Measurements from ENCODE around the gene SORL1-AS1.
"Not testable (repeated sequence)": the region's sequence is repeated elsewhere in the genome, so short reads cannot be mapped to it uniquely, and the experiment has no call there.

Gene SORL1-AS1

DNA sequence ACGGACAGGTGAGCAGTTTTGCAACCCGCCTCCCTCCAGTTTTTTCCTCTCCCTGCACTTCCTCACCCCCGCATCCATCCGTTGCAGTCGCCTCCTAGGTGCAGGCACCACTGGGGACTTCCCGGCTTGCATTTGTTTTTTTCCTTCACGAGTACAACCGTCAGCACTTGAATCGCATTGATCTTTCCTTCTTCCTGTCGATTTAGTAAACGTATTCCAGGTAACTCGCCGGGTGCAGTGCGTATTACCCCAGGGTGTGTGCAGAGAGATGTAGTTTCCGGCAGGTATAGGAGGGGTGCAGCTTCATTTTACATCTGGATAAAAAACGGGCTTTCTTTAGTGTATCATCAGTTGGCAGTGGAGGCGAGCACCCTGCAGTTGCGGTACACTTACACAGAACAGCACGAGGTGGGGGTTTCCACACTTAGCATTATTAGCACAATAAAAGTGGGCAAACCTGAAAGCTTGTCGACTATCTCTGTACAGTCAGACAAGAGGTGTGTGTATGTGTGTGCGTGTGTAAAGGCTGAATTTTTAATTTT is at the start of gene SORL1-AS1:
TSS of gene SORL1-AS1 (minus strand) at position 359 of the 542 bp plus-strand sequence.
- DNase-seq, result no peak

DNA sequence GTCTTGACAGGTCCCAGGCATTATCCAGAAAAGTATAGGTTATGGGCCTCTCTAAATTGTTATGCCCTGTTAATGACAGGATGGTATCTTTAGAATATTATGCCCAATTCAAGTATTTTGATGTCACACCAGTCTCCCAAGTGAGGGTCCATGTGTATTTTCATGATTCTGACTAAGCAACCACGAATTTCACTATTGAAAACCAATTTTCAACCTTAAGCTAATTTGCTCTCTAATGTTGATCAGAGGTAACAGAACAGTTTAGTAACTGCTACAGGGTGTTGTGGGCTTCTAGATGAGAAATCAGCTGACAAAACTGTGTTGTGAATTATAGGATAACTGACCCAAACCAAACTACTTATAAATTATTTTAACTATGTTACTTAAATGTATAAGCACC is 48.0 kb upstream of the SORL1-AS1 start:
- no peak for DNase-seq

DNA sequence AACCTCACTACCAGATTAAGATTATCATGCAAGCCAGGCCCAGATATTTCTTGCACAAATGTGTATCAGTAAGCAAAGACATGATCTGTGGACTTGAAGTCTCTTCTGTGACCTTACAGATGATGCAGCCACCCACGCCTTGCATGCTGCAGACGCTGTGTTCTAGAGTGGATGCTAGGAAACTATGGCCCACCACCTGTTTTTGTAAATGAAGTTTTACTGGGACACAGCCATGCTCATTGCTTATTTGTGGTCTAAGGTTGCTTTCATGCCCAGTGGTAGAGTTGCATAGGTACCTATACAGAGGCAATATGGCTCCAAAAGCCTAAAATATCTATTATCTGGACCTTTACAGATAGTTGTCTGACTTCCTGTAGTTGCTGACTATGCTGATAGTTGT is 47.5 kb upstream of the SORL1-AS1 start:
- no peak for DNase-seq

DNA sequence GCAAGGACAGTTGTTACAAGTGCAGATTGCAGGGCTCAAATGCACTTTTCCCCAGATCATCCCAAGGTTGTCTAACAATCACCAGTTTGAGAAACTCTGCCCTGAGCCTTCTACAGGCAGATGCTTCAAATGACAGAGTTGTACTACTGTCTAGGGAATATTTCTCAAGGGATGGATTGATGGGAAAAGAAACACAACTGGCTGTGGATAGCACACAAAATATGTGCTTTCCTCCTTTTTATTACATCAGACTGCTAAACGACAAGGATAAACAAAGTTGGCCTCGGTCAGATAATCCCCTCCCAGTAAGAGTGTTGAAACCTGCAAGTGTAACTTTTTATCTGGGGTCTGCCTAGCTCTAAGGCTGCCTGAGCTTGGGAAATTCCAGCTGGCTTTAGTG is 46.6 kb upstream of the SORL1-AS1 start:
- no peak for DNase-seq

DNA sequence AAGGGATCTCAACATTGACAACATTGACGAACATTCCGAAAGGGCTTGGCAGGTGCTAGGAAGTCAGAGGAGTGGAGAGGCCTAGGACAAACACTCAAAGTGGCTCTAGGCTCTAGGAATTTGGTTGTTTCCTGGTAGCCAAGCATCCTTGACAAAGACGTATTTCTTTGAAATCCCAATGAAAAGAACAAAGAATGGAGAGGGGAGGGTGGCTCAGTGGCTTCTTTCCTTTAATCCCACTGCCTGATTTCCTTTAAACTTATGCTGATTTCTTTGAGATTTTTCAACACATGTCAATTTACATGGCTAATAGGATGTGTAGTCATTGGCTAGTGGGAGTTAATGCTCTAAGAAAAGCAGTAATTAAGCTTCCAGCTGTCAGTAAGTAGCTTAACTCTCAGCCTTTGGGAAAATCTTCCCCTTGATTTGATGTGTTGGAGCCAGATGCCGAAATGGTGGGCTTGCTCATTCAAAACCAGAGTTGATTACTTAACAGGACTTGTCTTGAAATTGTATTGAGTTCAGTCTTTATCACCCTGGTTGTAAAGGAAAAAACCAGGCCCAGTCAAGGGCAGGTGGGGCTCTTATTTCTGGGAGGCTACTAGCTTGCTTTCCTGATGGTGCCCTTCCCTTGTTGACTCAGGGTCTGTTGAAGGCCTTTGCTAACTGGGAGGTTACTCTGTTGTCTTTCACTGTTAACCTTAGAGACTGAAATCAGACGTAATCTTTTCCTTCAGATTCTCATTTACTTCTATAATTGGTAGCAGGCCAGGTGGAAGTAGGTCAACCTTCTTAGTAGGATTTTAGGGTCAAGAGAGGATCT is 44.6 kb upstream of the SORL1-AS1 start:
- DNase-seq, result no peak

DNA sequence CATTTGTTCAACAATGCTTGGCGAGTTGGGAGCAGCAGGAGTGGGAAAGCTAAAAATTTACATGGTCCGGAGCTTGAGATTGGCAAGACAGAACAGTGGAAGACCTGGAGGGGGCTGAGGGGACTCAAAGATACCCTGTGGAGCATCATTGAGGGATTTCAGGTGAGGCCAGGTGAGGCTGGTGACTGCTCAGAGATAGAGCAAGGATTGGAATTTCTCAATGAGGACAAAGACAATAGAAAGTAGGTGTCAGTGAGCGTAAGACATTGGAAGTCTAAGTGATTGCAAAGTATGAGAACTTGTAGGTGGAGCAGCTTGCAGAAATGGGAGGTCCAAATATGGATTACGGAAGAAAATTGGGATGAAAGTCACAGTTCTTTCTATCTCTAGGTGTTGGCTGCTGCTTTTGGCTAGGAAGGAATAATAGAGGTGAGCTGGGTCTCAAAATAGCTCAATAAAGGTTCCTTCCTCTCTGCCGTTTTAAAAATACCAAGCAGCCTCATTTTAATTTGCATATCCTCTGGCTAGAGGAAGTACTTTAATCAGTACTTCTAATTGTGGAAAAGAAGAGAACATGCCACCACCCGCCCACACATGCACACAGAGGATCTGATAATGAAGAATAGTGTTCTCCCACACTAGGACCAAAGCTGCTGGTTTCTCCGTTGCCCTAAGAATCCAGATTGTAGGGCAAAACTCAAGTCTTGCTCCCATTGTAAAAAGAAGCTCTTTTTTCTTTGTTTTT is 41.8 kb upstream of the SORL1-AS1 start:
- no peak for DNase-seq

DNA sequence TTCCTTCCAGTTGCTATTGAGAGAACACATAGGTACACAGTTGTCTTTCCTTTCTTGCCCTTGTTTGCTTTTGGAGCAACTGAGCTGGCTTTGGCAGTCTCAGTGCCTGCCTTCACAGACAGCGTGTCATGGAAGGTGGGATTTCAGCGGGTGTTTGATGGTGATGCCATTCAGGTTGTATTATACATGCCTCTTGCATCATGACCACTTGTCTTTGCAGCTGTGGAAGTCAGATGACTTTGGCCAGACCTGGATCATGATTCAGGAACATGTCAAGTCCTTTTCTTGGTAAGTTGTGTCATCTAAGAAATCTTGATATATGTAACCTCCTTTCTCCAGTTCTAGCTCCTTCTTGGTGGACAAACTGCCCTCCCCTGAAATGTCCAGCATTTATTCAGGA is 37.1 kb upstream of the SORL1-AS1 start:
- DNase-seq, result no peak

DNA sequence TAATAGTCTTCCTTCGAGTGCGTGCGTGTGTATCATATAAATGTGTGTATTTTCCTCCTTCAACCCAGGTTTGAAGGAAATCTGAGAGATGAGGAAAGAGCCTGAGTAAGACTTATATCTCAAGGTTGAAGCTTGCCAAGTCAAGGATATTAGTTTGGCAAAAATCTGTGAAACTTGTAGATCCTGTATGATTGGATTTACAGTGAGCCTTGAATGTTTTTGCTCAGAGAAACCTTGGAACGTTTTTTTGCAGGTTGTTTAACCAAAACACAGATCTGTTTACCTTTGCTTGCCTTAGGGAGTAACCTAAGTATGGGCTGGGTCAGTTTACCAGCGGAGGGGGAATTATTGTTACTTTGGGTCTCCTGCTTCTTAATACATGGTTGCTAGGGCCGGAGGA is 35.9 kb upstream of the SORL1-AS1 start:
- DNase-seq, result no peak

DNA sequence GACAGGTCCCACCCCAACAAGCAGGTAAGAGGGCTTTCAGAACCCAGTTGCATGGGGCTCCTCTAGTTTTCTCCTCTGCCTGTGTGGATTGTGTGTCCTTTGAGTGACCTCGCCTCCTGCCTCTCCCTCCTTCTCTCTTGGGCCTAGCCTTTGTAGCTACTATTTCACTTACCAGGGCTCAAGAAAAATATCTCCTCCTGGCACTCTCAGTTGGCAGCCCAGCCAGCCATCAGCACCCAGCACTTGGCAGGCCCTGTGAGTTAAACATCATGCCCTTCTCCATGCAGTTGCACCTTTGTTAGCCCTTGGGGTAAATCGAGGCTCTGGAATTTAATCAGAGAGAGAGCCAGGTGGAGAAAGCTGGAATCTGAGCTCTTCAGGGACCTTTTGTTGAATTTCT is 35.4 kb upstream of the SORL1-AS1 start:
- DNase-seq, result no peak

DNA sequence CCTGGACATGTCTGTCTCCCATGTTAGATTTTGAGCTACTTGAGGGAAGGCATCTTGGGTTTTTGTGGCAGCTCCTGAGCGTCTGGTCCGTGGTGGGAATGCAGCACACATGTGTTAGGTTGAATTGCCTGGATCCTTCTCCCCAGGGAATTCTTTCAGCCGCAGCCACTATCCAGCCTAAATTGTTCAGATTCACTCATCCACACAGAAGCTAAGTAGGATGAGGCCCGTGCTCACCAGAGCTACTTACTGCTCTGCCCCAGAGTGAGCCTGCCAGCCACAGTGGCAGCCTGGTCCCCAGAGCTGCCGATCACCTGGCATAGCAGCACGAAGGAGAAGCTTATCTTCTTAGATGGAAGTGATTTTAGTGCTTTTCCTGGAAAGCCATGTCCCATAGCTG is 34.4 kb upstream of the SORL1-AS1 start:
- DNase-seq, result no peak

DNA sequence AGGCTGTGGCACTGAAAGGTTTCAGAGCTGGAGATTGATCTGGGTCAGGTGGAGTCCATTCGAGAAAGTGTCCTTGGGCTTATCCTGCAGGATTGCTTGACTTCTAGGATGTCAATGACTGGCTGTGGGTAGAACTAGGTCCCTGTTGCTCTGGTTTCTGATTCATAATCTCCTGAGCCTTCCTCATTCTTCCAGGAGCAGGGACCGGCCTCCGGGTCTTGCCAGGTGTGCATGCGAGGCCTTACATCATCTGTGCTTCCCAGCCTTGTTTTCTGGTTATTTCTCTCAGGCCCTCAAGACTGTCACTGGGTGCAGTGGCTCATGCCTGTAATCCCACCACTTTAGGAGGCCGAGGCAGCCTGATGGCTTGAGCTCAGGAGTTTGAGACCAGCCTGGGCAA is 33.3 kb upstream of the SORL1-AS1 start:
- DNase-seq, result no peak

DNA sequence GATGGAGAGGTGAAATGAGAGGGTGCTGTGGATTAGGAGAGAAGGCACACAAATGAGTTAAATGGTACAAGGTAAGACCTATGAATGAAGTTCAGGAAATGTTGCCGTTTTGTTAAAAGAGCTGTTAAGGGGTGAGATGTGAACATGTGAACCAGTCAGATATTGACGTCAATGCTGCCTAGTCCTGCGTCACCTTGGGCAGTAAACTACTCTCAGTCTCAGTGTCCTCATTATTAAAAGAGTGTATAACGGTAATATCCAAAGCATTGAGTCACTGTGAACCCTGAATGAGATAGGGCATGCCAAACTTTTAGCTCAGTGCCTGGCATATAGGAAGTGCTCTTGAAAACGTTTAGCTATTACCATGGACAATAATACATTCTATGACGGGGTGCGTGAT is 32.4 kb upstream of the SORL1-AS1 start:
- DNase-seq, result no peak

DNA sequence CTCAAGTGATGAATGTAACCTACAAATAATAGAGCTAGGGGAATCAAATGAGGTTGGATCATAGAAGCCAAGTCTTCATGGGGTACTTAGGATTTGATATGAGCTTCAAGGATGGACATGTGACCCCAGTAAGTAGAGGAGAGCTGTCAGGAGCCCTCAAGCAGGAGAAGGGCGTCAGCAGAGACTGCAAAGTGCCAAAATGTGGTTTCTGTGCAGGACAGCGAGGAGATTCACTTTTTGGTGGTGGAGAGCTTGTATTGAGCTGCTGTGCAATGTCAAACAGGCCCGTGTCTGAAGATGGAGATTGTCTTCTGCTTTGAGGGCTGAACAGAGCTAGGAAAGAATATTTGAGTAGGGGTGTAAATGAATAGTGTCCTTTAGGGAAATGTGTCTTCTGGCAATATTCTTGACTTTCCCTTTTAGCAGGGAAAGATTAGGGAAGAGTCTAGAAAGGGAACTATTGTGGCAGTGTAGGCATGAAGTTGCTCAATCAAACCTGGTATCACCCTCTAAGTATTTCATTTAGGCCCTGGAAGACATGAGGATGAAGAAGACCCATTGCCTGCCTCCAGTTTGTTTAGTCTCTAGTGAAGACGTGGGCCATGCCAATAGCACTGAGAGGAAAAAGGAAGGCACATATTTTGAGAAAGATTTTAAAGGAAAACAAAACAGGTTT is 31.2 kb upstream of the SORL1-AS1 start:
- DNase-seq, result no peak

DNA sequence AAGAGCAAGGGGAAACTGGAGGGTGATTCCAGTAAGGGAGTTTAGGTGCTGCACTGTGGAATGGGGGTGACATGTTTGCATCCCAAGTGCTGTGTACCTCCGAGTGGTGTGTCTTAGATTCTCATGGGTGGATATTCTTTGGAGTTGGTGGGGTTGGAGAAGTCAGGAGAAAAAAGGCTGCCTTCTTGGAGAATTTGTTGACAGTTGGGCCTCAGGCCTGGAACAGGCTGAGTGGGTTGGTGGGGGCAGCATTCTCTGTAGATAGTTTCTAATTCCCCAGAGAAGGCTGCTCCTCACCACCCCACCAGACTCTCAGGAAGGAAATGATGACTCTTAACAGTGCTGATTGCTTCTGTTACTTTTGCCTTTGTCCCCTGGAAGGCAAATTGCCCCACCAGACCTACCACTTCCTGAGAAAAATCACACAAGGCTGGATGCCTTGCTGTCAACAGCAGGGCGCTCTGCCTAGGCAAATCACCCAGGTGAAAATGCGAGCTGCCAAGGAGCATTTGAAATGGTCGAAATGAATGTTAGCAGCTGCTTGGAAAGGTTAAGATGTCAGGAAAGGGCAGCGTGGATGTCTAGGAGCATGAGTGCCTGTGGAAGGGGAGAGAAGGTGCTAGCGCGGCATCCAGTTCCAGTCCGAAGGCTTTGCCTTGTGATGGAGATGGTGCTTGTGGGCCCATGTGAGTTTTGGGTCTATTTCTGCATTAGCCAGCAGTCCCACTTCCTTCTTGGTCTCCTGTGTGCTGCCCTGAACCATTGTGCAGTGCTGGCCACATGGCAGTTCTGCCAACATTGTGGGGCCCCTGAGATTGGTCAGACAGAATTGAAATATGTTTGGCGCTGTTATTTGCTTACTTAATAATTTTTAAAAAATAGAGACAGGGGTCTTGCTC is 29.7 kb upstream of the SORL1-AS1 start:
- no peak for DNase-seq

DNA sequence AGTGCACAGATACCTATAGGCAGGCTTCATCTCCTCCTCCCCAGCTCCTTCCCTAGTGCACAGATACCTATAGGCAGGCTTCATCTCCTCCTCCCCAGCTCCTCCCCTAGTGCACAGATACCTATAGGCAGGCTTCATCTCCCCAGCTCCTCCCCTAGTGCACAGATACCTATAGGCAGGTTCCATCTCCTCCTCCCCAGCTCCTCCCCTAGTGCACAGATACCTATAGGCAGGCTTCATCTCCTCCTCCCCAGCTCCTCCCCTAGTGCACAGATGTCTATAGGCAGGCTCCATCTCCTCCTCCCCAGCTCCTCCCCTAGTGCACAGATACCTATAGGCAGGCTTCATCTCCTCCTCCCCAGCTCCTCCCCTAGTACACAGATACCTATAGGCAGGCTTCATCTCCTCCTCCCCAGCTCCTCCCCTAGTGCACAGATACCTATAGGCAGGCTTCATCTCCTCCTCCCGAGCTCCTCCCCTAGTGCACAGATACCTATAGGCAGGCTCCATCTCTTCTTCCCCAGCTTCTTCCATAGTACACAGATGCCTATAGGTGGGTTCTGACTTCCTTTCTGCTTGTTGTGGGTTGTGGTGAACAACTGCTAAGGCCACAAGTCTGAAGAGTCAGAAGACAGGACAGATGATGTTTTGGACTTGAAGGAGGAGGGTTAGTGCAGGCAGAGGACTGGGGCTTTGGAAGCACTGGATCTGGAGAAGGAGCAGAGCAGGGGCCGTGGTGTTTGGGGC is 28.9 kb upstream of the SORL1-AS1 start:
- DNase-seq, result not testable (repeated sequence)

DNA sequence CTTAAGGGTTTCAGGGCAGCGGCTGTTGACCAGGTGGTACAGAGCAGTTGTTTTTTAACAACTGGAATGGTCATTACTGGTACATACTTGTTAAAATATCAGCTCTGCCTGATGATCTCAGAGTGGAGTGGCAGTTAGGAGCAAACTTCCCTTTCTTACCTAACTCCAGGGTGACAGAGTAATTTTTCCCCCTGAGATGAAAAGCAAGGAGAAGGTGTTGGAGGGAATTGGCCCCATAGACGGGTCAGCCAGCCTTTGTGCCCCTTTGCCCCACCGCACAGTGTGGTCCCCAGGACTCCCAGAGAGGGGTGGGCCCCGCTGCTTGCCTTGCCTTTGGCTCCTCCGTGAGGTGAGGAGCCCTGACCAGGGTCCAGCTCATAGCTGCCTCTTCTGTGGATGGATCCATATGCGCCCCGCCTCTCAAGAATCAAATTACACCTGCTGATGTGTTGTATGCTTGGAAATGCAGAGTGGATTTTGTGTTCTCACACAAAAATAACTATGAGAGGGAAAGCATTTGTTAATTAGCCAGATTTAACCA is 27.0 kb upstream of the SORL1-AS1 start:
- DNase-seq, result no peak

DNA sequence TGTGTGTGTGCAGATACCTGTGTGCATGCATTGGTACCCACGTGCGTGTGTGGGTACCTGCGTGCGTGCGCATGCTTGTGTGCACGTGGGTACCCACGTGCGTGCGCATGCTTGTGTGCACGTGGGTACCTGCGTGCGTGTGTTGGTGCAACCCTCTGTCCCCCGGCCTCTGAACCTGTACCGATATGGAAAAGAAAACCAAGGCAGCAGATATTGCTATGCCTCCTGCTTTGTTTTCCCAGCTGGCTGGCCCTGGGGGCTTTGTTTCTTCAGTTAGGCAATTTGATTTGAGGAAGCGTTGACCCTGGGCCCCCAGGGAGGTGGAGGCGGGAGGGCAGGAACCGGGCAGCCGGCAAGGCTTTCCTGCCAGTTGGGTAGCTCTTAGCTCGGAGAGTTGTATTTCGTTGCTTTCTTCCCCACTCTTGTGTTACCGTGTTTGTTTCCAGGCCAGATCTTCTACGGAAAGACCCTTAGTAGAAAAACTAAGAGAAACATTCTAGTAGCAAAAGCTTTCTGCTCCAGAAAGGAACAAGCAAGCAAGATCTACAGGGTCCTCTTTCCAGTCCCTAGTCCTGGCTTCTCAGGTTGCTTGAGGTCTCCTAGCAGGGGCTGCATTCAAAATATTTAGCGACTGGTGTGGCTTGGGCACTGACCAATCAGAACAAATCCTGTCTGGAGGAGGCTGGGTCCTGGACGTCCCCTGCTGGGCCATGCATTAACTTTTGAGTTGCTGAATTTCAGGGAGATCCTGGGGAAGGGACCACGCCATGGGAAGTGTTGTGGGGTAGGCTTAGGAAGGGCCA is 26.3 kb upstream of the SORL1-AS1 start:
- no peak for DNase-seq

DNA sequence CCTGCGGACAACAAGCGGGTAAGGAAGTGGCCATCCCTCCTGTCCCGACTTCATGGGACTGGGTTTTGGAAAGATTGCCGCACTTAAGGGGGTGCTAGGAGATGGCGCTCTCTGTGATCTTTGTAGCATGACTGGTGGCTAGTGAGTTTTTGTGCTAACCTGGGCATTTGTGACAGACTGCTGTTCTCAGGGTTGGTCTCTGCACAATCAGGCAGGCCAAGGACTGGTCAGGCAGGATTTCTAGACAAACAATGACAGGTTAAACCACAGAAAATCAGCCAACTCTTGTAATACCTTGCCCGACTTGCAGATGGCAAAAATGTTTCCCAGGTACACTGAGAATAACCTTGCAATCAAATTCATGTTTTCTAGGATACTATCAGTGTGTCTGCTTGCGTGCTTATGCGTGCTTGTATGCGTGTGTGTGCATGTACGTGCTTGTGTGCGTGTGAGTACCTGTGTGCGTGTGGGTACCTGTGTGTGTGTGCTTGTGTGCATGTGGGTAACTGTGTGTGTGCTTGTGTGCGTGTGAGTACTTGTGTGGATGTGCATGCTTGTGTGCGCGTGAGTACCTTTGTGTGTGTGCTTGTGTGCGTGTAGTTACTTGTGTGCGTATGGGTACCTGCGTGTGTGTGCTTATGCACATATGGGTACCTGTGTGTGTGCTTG is 25.6 kb upstream of the SORL1-AS1 start:
- DNase-seq, result no peak

DNA sequence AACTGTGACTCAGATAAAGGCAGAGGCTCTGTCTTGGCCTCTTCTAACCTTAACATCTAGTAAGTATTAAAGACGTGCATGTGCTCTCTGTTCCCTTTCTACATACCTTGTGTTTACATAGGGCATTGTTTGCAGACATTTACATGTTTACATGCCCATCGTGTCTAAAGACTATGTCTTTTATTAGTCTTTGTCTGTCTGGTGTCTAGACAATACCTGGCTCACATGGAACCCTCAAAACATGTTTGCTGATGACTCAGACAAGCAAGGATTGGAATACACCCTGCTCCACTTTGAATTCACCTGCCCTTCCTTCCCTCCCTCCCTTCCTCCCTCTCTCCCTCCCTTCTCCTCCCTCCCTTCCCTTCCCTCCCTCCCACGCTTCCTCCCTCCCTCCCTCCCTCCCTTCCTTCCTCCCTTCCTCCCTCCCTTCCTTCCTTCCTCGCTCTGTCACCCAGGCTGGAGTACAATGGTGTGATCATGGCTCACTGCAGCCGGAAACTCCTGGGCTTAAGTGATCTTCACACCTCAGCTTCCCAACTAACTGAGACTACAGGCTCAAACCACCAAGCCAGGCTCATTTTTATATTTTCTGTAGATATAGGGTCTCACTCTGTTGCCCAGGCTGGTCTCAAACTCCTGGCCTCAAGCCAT is 23.7 kb upstream of the SORL1-AS1 start:
- no peak for DNase-seq
